ENCODE measurements around the gene BTNL8. TPM values are rescaled to one million over a fixed set of nuclear protein-coding genes. Genes with fewer than 3 reads are reported as not detected.

BTNL8 gene
- total RNA-seq, 3 donors from 2014 or later (not counting 1 experiment from before 2014, with no cell fraction given), result 0.75 TPM; not detected in 2

- H3K36me3 ChIP-seq (ENCODE audit: control insufficient read depth, insufficient read depth, low read length), result no peaks in the 10 kb centered on the region
- Mint-ChIP-seq H3K36me3 (no peaks in the 10 kb centered on the region), H3K4me3 (no peak within 1 kb of the TSS), H3K27ac (no peak within 1 kb of the TSS), H3K27me3 (ENCODE audit: low read depth in 2 of 2) (peaks cover 0 to 28% of the 10 kb centered on the region in 2 donors), H3K9me3 (no peaks in the 10 kb centered on the region), H3K4me1 (no peaks in the 10 kb centered on the region)
- WGBS (ENCODE audit: insufficient coverage), result 88% methylated on average over 5 of the region's 5 CpGs
- no peak for TF ChIP-seq CTCF (IDR thresholded peaks at IDR 0.05)
- H3K4me3 ChIP-seq (ENCODE audit: low read length), result no peak within 1 kb of the TSS
- no peaks in the 10 kb centered on the region for H3K4me1 ChIP-seq (ENCODE audit: control insufficient read depth, insufficient read depth, low read length)
- ATAC-seq, result no peak
- intact Hi-C loops (cut with micrococcal nuclease), result no loop called here
- no peak within 1 kb of the TSS for H3K27ac ChIP-seq (ENCODE audit: low read length)
- H3K27me3 ChIP-seq (ENCODE audit: control insufficient read depth, insufficient read depth, low read length), result no peaks in the 10 kb centered on the region
- H3K9me3 ChIP-seq (ENCODE audit: control insufficient read depth, insufficient read depth, low read length), result no peaks in the 10 kb centered on the region
- no peak for DNase-seq
These were observed 89.6 kb downstream of the BTNL8 start, which contains the start of gene BTNL3 for GRCh38 chr5:180988592-180988991. Gene BTNL3 (plus strand): TSS chr5:180988846. CDS start chr5:180989029, 183 bp downstream.

DNA sequence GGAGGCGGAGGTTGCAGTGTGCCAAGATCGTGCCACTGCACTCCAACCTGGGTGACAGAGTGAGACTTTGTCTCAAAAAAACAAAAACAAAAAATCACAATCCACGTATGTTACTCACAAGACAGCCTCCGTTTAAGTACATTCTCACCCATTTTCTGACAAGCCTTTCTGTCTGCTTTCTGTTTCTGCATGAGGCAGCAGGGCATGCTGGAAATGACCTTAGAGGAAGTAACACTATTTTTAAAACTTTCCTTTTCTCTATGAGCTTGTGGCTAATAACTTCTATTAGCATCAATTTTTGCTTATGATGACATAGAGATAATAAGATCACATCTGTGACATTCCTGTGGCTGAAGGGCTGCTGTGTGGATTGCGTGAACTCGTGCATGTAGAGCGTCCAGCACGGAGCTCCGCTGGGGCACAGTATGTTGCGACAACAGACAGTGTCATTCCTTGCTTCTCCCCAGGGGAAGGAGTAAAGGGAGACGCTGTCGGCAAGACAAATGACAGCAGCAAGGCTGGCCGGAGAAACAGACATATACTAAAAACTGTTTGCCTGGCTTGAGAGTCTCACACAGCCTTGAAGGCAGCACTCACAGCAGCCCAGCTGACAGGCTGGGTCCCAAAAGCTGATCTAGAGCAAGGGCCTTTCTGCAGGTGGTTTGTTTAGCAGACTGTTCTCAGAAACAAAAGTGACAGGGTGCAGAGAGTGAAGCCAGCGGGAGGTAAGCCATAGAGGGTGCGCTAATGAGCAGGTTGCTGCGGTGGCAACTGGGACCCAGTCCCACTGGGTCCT, 91.3 kb downstream of the BTNL8 start:
- peaks cover 0 to 25% of the 10 kb centered on the region in 2 donors for H3K27me3 Mint-ChIP-seq (ENCODE audit: low read depth in 2 of 2)
- no peak overlapping the region for H3K4me3 Mint-ChIP-seq

GRCh38 chr5:180990882-180991242, 91.9 kb downstream of the BTNL8 start:
- WGBS (ENCODE audit: insufficient coverage), result 75% methylated on average over 4 of the region's 5 CpGs

More for the DNA sequence above, 91.3 kb downstream of the BTNL8 start:
- H3K36me3 Mint-ChIP-seq, result no peaks in the 10 kb centered on the region
- Histone ChIP-seq H3K9me3 (ENCODE audit: control insufficient read depth, insufficient read depth, low read length) (no peaks in the 10 kb centered on the region), H3K4me1 (ENCODE audit: control insufficient read depth, insufficient read depth, low read length) (no peaks in the 10 kb centered on the region), H3K27ac (ENCODE audit: low read length) (no peak overlapping the region), H3K36me3 (ENCODE audit: control insufficient read depth, insufficient read depth, low read length) (no peaks in the 10 kb centered on the region), H3K27me3 (ENCODE audit: control insufficient read depth, insufficient read depth, low read length) (no peaks in the 10 kb centered on the region), H3K4me3 (ENCODE audit: low read length) (no peak overlapping the region)
- WGBS (ENCODE audit: insufficient coverage), result 79% methylated on average over 16 of the region's 16 CpGs
- H3K27ac Mint-ChIP-seq, result no peak overlapping the region
- H3K4me1 Mint-ChIP-seq, result no peaks in the 10 kb centered on the region
- H3K9me3 Mint-ChIP-seq, result no peaks in the 10 kb centered on the region
- intact Hi-C loops (cut with micrococcal nuclease), result no loop called here
- ATAC-seq (no peak), DNase-seq (no peak)
- TF ChIP-seq CTCF (IDR thresholded peaks at IDR 0.05), result no peak

More at GRCh38 chr5:180990882-180991242, 91.9 kb downstream of the BTNL8 start:
- H3K27ac ChIP-seq (ENCODE audit: low read length), result no peak overlapping the region
- Mint-ChIP-seq H3K4me3 (no peak overlapping the region), H3K4me1 (no peaks in the 10 kb centered on the region), H3K36me3 (no peaks in the 10 kb centered on the region), H3K27ac (no peak overlapping the region), H3K9me3 (no peaks in the 10 kb centered on the region), H3K27me3 (ENCODE audit: low read depth in 2 of 2) (peaks cover 0 to 22% of the 10 kb centered on the region in 2 donors)
- TF ChIP-seq CTCF (IDR thresholded peaks at IDR 0.05), result no peak
- no peaks in the 10 kb centered on the region for H3K27me3 ChIP-seq (ENCODE audit: control insufficient read depth, insufficient read depth, low read length)
- no peaks in the 10 kb centered on the region for H3K9me3 ChIP-seq (ENCODE audit: control insufficient read depth, insufficient read depth, low read length)
- H3K4me3 ChIP-seq (ENCODE audit: low read length), result no peak overlapping the region
- ATAC-seq, result no peak
- H3K4me1 ChIP-seq (ENCODE audit: control insufficient read depth, insufficient read depth, low read length), result no peaks in the 10 kb centered on the region
- intact Hi-C loops (cut with micrococcal nuclease), result no loop called here
- no peaks in the 10 kb centered on the region for H3K36me3 ChIP-seq (ENCODE audit: control insufficient read depth, insufficient read depth, low read length)
- DNase-seq, result no peak

Other genes with a start within 250 kb of the BTNL8 start
- gene FLT4, start 249.6 kb upstream of the BTNL8 start, total RNA-seq, result under 1 TPM; 0.68 to 0.92 (median 0.78) TPM
- not detected for gene OR2Y1, start 159.1 kb upstream of the BTNL8 start, total RNA-seq
- 100 to 1,000 TPM; 105 to 149 (median 130) TPM for gene MGAT1, start 96.4 kb upstream of the BTNL8 start, total RNA-seq
- gene ZFP62, start 37.9 kb upstream of the BTNL8 start, total RNA-seq, result 10 to 100 TPM; 16.6 to 21.0 (median 20.3) TPM
- gene BTNL3, start 89.7 kb downstream of the BTNL8 start, total RNA-seq, result not detected
- under 1 TPM in 1 of 3 donors, not detected in 2; 0.54 TPM for gene BTNL9, start 141.1 kb downstream of the BTNL8 start, total RNA-seq
- not detected for gene OR2V1, start 232.0 kb downstream of the BTNL8 start, total RNA-seq
- gene OR2V2, start 248.4 kb downstream of the BTNL8 start, total RNA-seq, result not detected